IgD-negative memory B cell (primary cell): ENCODE measurements around the gene RASSF1. TPM values are rescaled to one million over a fixed set of nuclear protein-coding genes. Genes with fewer than 3 reads are reported as not detected.
A peak's percentile ranks its signal among the peaks of the same experiment; 100 is the strongest.

Experiments
- H3K27ac Mint-ChIP-seq, 3 donors: one replicate each; pipeline ENCODE4 v1.8.0; 2020 to 2022; ENCODE audit warnings: mild to moderate bottlenecking in 3 of 3, mixed read lengths in 3 of 3, moderate library complexity in 1 of 3
- H3K27me3 Mint-ChIP-seq: one replicate; pipeline ENCODE4 v1.8.0; 2021; ENCODE audit warnings: mixed read lengths
- H3K36me3 Mint-ChIP-seq: one replicate; pipeline ENCODE4 v1.8.0; 2020; ENCODE audit warnings: mild to moderate bottlenecking, mixed read lengths
- H3K4me1 Mint-ChIP-seq, 3 donors: one replicate each; pipeline ENCODE4 v1.8.0; 2020 to 2022; ENCODE audit warnings: mixed read lengths in 3 of 3, mild to moderate bottlenecking in 1 of 3
- H3K4me3 Mint-ChIP-seq, 4 donors: one replicate each; pipeline ENCODE4 v1.8.0; 2020 to 2022; ENCODE audit warnings: mild to moderate bottlenecking in 4 of 4, mixed read lengths in 4 of 4, moderate library complexity in 3 of 4
- H3K9me3 Mint-ChIP-seq, 3 donors: one replicate each; pipeline ENCODE4 v1.8.0; 2020 to 2021; ENCODE audit warnings: mixed read lengths in 3 of 3, mild to moderate bottlenecking in 1 of 3
- polyA plus RNA-seq: library from polyadenylated mRNA; unstranded; fragments of 300-500 nt; fragmentation: Illumina TruSeq; gene quantifications from one replicate; pipeline ENCODE4 v1.2.3, GENCODE V29; 2021

RASSF1 gene
- polyA plus RNA-seq, 1 donor from 2014 or later = 155 TPM

- H3K4me1 Mint-ChIP-seq = peaks cover 17 to 24% (median 23%) of the 10 kb centered on the region in 3 donors
- peak overlapping the region in 3 of 4 donors; percentile 41 to 95 (median 88) for H3K4me3 Mint-ChIP-seq
- peak overlapping the region; percentile 18 to 90 (median 66) for H3K27ac Mint-ChIP-seq
- no peaks in the 10 kb centered on the region for H3K9me3 Mint-ChIP-seq
- H3K27me3 Mint-ChIP-seq = no peaks in the 10 kb centered on the region
- no peaks in the 10 kb centered on the region for H3K36me3 Mint-ChIP-seq
Measured at GRCh38 chr3:50341996-50342650, 1.5 kb upstream of the RASSF1 start.

DNA sequence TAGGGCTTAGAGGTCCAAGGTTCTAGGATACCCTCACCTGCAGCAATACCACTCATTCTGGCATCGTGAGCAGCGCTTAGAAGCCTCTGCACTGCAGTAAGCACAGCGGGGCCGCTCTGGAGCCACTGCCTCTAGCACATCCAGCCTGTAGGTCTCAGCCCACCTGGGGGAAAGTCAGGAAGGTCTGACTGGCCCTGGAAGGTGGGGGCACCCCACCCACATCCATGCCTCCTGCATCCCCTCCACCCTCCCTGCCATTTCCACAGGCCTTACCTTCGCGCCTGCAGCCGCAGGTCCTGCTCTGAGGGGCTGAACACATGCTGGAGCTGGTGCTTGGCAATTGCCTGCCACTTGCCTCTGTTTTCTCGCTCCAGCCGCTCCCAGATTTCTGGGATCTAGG lies 901 bp upstream of the RASSF1 start:
- Mint-ChIP-seq H3K9me3 (no peaks in the 10 kb centered on the region), H3K4me1 (peaks cover 19 to 26% (median 25%) of the 10 kb centered on the region in 3 donors), H3K27ac (peak overlapping the region; percentile 66 to 90 (median 86)), H3K27me3 (no peaks in the 10 kb centered on the region), H3K36me3 (no peaks in the 10 kb centered on the region), H3K4me3 (peak overlapping the region; percentile 88 to 96 (median 92))

- peak overlapping the region; percentile 88 to 99 (median 92) for H3K4me3 Mint-ChIP-seq
- H3K27me3 Mint-ChIP-seq = no peaks in the 10 kb centered on the region
- H3K4me1 Mint-ChIP-seq = peaks cover 15 to 34% (median 29%) of the 10 kb centered on the region in 3 donors
- H3K27ac Mint-ChIP-seq = peak overlapping the region; percentile 88 to 98 (median 91)
- H3K36me3 Mint-ChIP-seq = no peaks in the 10 kb centered on the region
- H3K9me3 Mint-ChIP-seq = no peaks in the 10 kb centered on the region
Measured at GRCh38 chr3:50340147-50340447, 539 bp downstream of the RASSF1 start.

DNA sequence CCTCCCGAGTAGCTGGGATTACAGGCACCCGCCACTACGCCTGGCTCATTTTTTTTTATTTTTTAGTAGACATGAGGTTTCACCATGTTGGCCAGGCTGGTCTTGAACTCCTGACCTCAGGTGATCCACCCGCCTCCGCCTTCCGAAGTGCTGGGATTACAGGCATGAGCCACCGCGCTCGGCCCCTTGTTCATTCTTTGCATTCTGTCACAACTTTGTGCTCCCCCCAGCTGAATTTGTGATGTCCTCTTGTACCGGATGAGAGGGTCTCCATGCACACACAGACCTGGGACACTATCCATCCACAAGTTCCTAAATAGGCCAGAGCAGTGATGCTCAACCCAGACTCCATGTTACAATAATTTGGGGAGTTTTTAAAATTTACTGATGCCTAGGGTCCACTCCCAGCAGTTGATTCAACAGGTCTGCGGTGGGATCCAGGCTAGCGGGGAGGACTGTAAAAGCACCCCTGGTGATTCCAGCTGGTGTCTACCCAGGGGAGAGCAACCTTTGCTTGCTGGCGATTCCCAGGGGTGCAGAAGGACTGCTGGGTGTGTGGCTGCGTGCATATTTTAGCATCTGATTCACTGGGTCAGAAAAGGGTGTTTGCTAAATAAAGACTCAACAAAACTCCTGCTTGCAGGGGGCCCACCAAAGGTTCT lies 1.0 kb downstream of the RASSF1 start:
- peak overlapping the region; percentile 88 to 98 (median 91) for H3K27ac Mint-ChIP-seq
- no peaks in the 10 kb centered on the region for H3K36me3 Mint-ChIP-seq
- no peaks in the 10 kb centered on the region for H3K27me3 Mint-ChIP-seq
- H3K4me3 Mint-ChIP-seq = peak overlapping the region; percentile 88 to 99 (median 92)
- no peaks in the 10 kb centered on the region for H3K9me3 Mint-ChIP-seq
- H3K4me1 Mint-ChIP-seq = peaks cover 15 to 35% (median 29%) of the 10 kb centered on the region in 3 donors

DNA sequence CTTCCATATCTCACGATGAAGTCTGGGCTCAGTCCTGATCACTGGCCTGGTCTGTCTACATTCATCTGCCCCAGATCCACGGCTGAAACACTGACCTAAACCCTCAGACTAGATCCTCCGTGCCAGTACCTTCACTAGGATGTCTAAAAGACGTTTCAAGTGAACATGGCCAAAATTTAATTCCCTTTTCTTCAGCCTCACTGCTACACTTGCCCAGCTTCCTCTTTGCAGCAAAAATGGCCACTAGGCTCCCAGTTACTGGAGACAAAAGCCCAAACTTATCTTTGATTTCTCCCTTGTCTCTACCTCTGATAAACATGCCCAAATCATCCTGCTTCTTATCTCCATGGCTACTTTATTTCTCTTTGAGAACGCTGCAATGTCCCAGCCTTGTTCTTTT lies 1.7 kb downstream of the RASSF1 start:
- Mint-ChIP-seq H3K27me3 (no peaks in the 10 kb centered on the region), H3K27ac (peak overlapping the region; percentile 91 to 98 (median 97)), H3K4me1 (peaks cover 15 to 36% (median 28%) of the 10 kb centered on the region in 3 donors), H3K36me3 (peaks cover 2% of the 10 kb centered on the region), H3K9me3 (no peaks in the 10 kb centered on the region), H3K4me3 (peak overlapping the region; percentile 88 to 99 (median 92))

GRCh38 chr3:50337175-50337861 lies 3.3 kb downstream of the RASSF1 start:
- H3K27ac Mint-ChIP-seq = peak overlapping the region; percentile 91 to 98 (median 97)
- peak overlapping the region; percentile 88 to 99 (median 92) for H3K4me3 Mint-ChIP-seq
- peaks cover 20 to 38% (median 28%) of the 10 kb centered on the region in 3 donors for H3K4me1 Mint-ChIP-seq
- H3K36me3 Mint-ChIP-seq = peaks cover 2% of the 10 kb centered on the region
- no peaks in the 10 kb centered on the region for H3K27me3 Mint-ChIP-seq
- H3K9me3 Mint-ChIP-seq = no peaks in the 10 kb centered on the region

DNA sequence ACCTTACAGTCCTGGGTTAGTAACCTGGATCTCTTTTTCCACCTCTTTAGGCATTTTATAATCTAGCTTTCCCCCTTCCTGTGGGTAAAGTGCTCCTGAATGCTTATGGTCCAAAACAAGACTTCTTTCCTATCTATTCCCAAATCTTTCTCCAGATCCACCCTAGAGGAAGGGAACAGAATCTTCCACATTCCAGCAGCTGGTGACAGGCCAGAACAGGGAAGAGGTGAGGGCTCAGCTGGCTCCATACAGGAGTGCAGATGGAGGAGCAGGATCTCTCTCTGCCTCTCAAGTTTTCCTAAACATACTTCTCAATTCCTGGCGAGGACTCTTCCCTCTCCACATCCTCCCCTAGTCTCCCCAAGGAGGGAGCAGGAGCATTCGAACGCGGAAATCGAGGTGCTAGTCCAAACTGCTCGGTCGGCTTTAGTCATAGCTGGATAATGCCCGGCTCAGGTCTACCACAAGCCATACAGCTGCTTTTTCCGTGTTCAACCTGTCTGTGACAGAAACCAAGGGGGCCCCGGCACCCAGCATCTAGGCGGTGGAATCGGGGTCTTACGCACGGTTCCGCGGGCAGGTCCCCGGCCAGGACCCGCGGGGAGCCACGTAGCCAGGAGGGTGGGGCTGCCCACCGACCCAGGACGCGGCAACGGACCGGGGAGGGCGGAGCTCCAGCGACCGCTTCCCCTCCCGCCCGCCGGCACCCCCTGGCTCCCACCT lies 4.0 kb downstream of the RASSF1 start:
- peak overlapping the region; percentile 88 to 99 (median 94) for H3K4me3 Mint-ChIP-seq
- no peaks in the 10 kb centered on the region for H3K9me3 Mint-ChIP-seq
- peaks cover 2% of the 10 kb centered on the region for H3K36me3 Mint-ChIP-seq
- H3K4me1 Mint-ChIP-seq = peaks cover 20 to 38% (median 28%) of the 10 kb centered on the region in 3 donors
- H3K27ac Mint-ChIP-seq = peak overlapping the region; percentile 91 to 98 (median 97)
- no peaks in the 10 kb centered on the region for H3K27me3 Mint-ChIP-seq

GRCh38 chr3:50334339-50335075 lies 6.1 kb downstream of the RASSF1 start:
- H3K4me1 Mint-ChIP-seq = peaks cover 14 to 36% (median 21%) of the 10 kb centered on the region in 3 donors
- peak overlapping the region in 1 of 4 donors; percentile 73 for H3K4me3 Mint-ChIP-seq
- H3K9me3 Mint-ChIP-seq = no peaks in the 10 kb centered on the region
- H3K36me3 Mint-ChIP-seq = peaks cover 2% of the 10 kb centered on the region
- H3K27ac Mint-ChIP-seq = peak overlapping the region; percentile 63 to 77 (median 65)
- H3K27me3 Mint-ChIP-seq = no peaks in the 10 kb centered on the region

GRCh38 chr3:50333744-50334328 lies 6.8 kb downstream of the RASSF1 start:
- H3K4me1 Mint-ChIP-seq = peaks cover 10 to 33% (median 17%) of the 10 kb centered on the region in 3 donors
- H3K9me3 Mint-ChIP-seq = no peaks in the 10 kb centered on the region
- no peaks in the 10 kb centered on the region for H3K27me3 Mint-ChIP-seq
- peak overlapping the region; percentile 16 to 77 (median 65) for H3K27ac Mint-ChIP-seq
- H3K4me3 Mint-ChIP-seq = peak overlapping the region in 2 of 4 donors; percentile 50 to 73
- peaks cover 2% of the 10 kb centered on the region for H3K36me3 Mint-ChIP-seq

GRCh38 chr3:50331364-50331907 lies 9.2 kb downstream of the RASSF1 start:
- H3K27ac Mint-ChIP-seq = no peak overlapping the region
- H3K36me3 Mint-ChIP-seq = peaks cover 2% of the 10 kb centered on the region
- peaks cover 16 to 27% (median 21%) of the 10 kb centered on the region in 3 donors for H3K4me1 Mint-ChIP-seq
- no peaks in the 10 kb centered on the region for H3K27me3 Mint-ChIP-seq
- peak overlapping the region in 3 of 4 donors; percentile 4 to 69 (median 21) for H3K4me3 Mint-ChIP-seq
- no peaks in the 10 kb centered on the region for H3K9me3 Mint-ChIP-seq

GRCh38 chr3:50330330-50330729 lies 10.3 kb downstream of the RASSF1 start:
- Mint-ChIP-seq H3K36me3 (peaks cover 2% of the 10 kb centered on the region), H3K27me3 (no peaks in the 10 kb centered on the region), H3K4me3 (peak overlapping the region in 2 of 4 donors; percentile 28 to 69), H3K27ac (peak overlapping the region in 1 of 3 donors; percentile 82), H3K9me3 (no peaks in the 10 kb centered on the region), H3K4me1 (peaks cover 15 to 17% (median 17%) of the 10 kb centered on the region in 3 donors)

GRCh38 chr3:50327943-50328691 lies 12.5 kb downstream of the RASSF1 start, which contains the start of gene TUSC2:
TSS of gene TUSC2 (minus strand) at chr3:50328223. CDS start at chr3:50328099, 124 bp downstream.
- no peaks in the 10 kb centered on the region for H3K9me3 Mint-ChIP-seq
- no peaks in the 10 kb centered on the region for H3K36me3 Mint-ChIP-seq
- H3K27ac Mint-ChIP-seq = peak within 1 kb of the TSS; percentile 94 to 98 (median 96)
- peaks cover 6 to 19% (median 17%) of the 10 kb centered on the region in 3 donors for H3K4me1 Mint-ChIP-seq
- peak within 1 kb of the TSS; percentile 90 to 96 (median 92) for H3K4me3 Mint-ChIP-seq
- H3K27me3 Mint-ChIP-seq = no peaks in the 10 kb centered on the region

GRCh38 chr3:50327129-50327528 lies 13.5 kb downstream of the RASSF1 start:
- Mint-ChIP-seq H3K4me1 (peaks cover 11 to 19% (median 17%) of the 10 kb centered on the region in 3 donors), H3K27me3 (no peaks in the 10 kb centered on the region), H3K9me3 (no peaks in the 10 kb centered on the region), H3K36me3 (no peaks in the 10 kb centered on the region), H3K4me3 (peak overlapping the region; percentile 90 to 96 (median 92)), H3K27ac (peak overlapping the region in 2 of 3 donors; percentile 71 to 96)
